ENCODE measurements around the gene UQCRQ. TPM values are rescaled to one million over a fixed set of nuclear protein-coding genes. Genes with fewer than 3 reads are reported as not detected.

Gene UQCRQ
- total and polyA plus RNA-seq, 9 of the 15 experiments (the other 6 are each of a cell fraction or from before 2014, with no cell fraction given) = 235 to 2,421 (median 883) TPM

DNA sequence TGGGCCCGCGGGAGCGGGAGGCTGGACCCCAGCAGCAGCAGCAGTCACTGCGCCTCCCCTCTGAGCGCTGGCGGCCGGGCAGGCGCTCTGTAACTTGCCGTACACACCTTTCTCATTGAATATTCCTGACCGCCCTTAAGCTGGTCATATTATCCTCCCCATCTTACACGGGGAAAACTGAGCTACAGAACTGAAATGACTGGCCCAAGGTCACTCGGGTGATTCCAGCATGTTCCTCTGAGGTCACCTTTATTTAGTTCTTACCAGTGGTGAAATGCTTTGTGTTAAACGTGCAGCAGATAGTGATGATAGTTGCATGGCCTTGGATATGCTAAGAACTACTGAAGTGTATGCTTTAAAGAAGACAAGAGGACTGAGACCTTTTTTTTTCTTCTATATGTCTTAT, 607 bp downstream of the UQCRQ start:
- ATAC-seq (peak; percentile 52), DNase-seq (ENCODE audit: extremely low read depth in 1 of 4, low spot score in 3 of 4) (no peak), FAIRE-seq (peak; percentile 26)
- H3K36me3 ChIP-seq (ENCODE audit: control insufficient read depth, insufficient read depth, low read length) = peaks cover 51% of the 10 kb centered on the region
- WGBS (ENCODE audit: insufficient coverage, low coverage, missing lambda C conversion rate) = 0% methylated on average over 13 of the region's 13 CpGs
- intact Hi-C loops (cut with micrococcal nuclease) (loop anchor here (2.0 kb wide), 1 partner anchor 60 kb away; no protein-coding TSS in a partner anchor), in situ Hi-C loops (cut with MboI) (no loop called here)
- no peaks in the 10 kb centered on the region; the same call in 1 of the 2 replicates for H4K20me1 ChIP-seq (replicated peaks; ENCODE audit: control insufficient read depth, insufficient read depth, low read length)
- no TSS peak for BruUV-seq (replicated peaks)
- H2AFZ ChIP-seq (ENCODE audit: low read depth, low read length) = peak overlapping the region; percentile 85
- peak overlapping the region; percentile 95 for H3K27ac ChIP-seq (ENCODE audit: extremely low read depth, low read depth, low read length)
- POLR2A ChIA-PET = interaction anchor here (0.7 to 3.9 kb wide), 11 partner anchors 8 to 200 kb away, joined by 3 to 22 read pairs (median 4); partner anchors contain the start of gene SHROOM1
- peak overlapping the region; percentile 98 for H3K4me2 ChIP-seq (ENCODE audit: insufficient read depth, low read length)
- CTCF ChIA-PET (ENCODE audit: low intra/inter-chr PET ratio) = interaction anchor here (0.7 to 1.3 kb wide), 2 partner anchors 16 to 47 kb away, joined by 3 to 5 read pairs; no protein-coding TSS in a partner anchor
- H3K27me3 ChIP-seq (ENCODE audit: control insufficient read depth in 2 of 2, insufficient read depth in 2 of 2, low read length in 2 of 2) = no peaks in the 10 kb centered on the region
- H3K4me1 ChIP-seq (replicated peaks in 1 of 2; ENCODE audit: control insufficient read depth in 2 of 2, insufficient read depth in 2 of 2, low read length in 2 of 2) = peaks cover 12 to 24% of the 10 kb centered on the region in 2 experiments
- no peaks in the 10 kb centered on the region for H3K9me3 ChIP-seq (replicated peaks; ENCODE audit: control insufficient read depth, insufficient read depth, low read depth, low read length)
- H3K9me1 ChIP-seq (ENCODE audit: control insufficient read depth, insufficient read depth, low read length) = no peaks in the 10 kb centered on the region
- peak overlapping the region; percentile 98 for H3K4me3 ChIP-seq
- H3K79me2 ChIP-seq (ENCODE audit: control insufficient read depth, insufficient read depth, low read length) = peaks cover 23% of the 10 kb centered on the region
- H3K9ac ChIP-seq (ENCODE audit: insufficient read depth in 1 of 2, low read depth in 2 of 2, low read length in 2 of 2) = peak overlapping the region; percentile 97 to 100
- TF ChIP-seq FIP1L1 (IDR thresholded peaks at IDR 0.05; ENCODE audit: low read depth, low read length, poor library complexity, severe bottlenecking) = peak; percentile 28
- 0 out of 2 replicates have a peak, but pooled peaks have one; percentile 23 for TF ChIP-seq GATA2 (CRISPR knock-in tag; IDR thresholded peaks at IDR 0.05)
- no peak for TF ChIP-seq NR2C2 (CRISPR knock-in tag; IDR thresholded peaks at IDR 0.05)
- no peak for TF ChIP-seq NR2C2 (tag; IDR thresholded peaks at IDR 0.05)
- TF ChIP-seq, protein P1, sequence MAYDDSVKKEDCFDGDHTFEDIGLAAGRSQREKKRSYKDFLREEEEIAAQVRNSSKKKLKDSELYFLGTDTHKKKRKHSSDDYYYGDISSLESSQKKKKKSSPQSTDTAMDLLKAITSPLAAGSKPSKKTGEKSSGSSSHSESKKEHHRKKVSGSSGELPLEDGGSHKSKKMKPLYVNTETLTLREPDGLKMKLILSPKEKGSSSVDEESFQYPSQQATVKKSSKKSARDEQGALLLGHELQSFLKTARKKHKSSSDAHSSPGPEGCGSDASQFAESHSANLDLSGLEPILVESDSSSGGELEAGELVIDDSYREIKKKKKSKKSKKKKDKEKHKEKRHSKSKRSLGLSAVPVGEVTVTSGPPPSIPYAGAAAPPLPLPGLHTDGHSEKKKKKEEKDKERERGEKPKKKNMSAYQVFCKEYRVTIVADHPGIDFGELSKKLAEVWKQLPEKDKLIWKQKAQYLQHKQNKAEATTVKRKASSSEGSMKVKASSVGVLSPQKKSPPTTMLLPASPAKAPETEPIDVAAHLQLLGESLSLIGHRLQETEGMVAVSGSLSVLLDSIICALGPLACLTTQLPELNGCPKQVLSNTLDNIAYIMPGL (CRISPR knock-in tag; IDR thresholded peaks at IDR 0.05) = 0 out of 2 replicates have a peak, but pooled peaks have one; percentile 58
- TF ChIP-seq ZNF584 (CRISPR knock-in tag; IDR thresholded peaks at IDR 0.05; ENCODE audit: low read depth) = 0 out of 2 replicates have a peak, but pooled peaks have one; percentile 29
- no peak for TF ChIP-seq SMAD3 (CRISPR knock-in tag; conservative IDR thresholded peaks at IDR 0.05)
- TF ChIP-seq CBFB (CRISPR knock-in tag; IDR thresholded peaks at IDR 0.05) = no peak
- TF ChIP-seq PTRF (tag; IDR thresholded peaks at IDR 0.05) = no peak
- no peak for TF ChIP-seq PTTG1 (tag; IDR thresholded peaks at IDR 0.05; ENCODE audit: low read depth)
- TF ChIP-seq GABPB2 (CRISPR knock-in tag; conservative IDR thresholded peaks at IDR 0.05) = no peak
- no peak for TF ChIP-seq CXXC5 (CRISPR knock-in tag; IDR thresholded peaks at IDR 0.05)
- TF ChIP-seq MAFF (IDR thresholded peaks at IDR 0.05; ENCODE audit: low read length) = no peak
- TF ChIP-seq FOSL1 (tag; conservative IDR thresholded peaks at IDR 0.05) = 0 out of 2 replicates have a peak, but pooled peaks have one; percentile 1
- TF ChIP-seq, protein P2, sequence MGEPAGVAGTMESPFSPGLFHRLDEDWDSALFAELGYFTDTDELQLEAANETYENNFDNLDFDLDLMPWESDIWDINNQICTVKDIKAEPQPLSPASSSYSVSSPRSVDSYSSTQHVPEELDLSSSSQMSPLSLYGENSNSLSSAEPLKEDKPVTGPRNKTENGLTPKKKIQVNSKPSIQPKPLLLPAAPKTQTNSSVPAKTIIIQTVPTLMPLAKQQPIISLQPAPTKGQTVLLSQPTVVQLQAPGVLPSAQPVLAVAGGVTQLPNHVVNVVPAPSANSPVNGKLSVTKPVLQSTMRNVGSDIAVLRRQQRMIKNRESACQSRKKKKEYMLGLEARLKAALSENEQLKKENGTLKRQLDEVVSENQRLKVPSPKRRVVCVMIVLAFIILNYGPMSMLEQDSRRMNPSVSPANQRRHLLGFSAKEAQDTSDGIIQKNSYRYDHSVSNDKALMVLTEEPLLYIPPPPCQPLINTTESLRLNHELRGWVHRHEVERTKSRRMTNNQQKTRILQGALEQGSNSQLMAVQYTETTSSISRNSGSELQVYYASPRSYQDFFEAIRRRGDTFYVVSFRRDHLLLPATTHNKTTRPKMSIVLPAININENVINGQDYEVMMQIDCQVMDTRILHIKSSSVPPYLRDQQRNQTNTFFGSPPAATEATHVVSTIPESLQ (CRISPR knock-in tag; IDR thresholded peaks at IDR 0.05) = 0 out of 2 replicates have a peak, but pooled peaks have one; percentile 69
- 0 out of 4 replicates have a peak, but pooled peaks of 1 of the 2 experiments have one; percentile 2 for TF ChIP-seq SIN3A (IDR thresholded peaks at IDR 0.05; ENCODE audit: borderline replicate concordance in 2 of 2, control insufficient read depth in 1 of 2, low read depth in 2 of 2, low read length in 2 of 2)
- no peak for TF ChIP-seq ZNF75A (CRISPR knock-in tag; IDR thresholded peaks at IDR 0.05)
- TF ChIP-seq RNF2 (IDR thresholded peaks at IDR 0.05) = no peak
- TF ChIP-seq KLF16 (IDR thresholded peaks at IDR 0.05) = no peak
